ENCODE results near the gene FIBCD1. TPM values are rescaled to one million over a fixed set of nuclear protein-coding genes. Genes with fewer than 3 reads are reported as not detected.

FIBCD1 gene
- total RNA-seq, 1 donor from 2014 or later = 0.53 TPM

DNA sequence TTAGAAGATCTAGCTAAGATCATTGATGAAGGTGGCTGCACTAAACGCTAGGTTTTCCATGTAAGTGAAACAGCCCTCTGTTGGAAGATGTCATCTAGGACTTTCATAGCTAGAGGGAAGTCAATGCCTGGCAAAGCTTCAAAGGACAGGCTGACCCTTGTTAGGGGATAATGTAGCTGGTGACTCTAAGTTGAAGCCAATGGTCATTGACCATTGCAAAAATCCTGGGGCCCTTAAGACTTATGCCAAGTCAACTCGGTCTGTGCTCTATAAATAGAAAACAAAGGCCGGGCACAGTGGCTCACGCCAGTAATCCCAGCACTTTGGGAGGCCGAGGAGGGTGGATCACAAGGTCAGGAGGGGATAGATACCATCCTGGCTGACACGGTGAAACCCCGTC is 26.6 kb upstream of the FIBCD1 start:
- no peaks in the 10 kb centered on the region for H3K9me3 Mint-ChIP-seq

DNA sequence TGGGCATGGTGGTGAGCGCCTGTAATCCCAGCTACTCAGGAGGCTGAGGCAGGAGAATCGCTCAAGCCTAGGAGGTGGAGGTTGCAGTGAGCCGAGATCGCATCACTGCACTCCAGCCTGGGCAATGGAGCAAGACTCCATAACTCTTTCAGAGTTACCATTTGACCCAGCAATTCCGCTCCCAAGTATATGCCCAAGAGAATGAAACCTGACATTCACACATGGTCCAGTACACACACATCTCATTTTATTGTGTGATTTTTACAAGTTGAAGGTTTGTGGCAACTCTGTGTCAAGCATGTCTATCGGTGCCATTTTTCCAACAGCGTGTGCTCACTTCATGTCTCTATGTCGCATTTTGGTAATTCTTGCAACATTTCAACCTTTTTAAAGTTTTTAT is 24.9 kb upstream of the FIBCD1 start:
- Mint-ChIP-seq H3K9me3 (no peaks in the 10 kb centered on the region), H3K27ac (no peak overlapping the region), H3K27me3 (no peaks in the 10 kb centered on the region), H3K4me1 (ENCODE audit: unreplicated experiment) (no peaks in the 10 kb centered on the region), H3K4me3 (no peak overlapping the region), H3K36me3 (no peaks in the 10 kb centered on the region)
- DNase-seq (ENCODE audit: extremely low spot score, unreplicated experiment) = no peak
- TF ChIP-seq, protein P1, sequence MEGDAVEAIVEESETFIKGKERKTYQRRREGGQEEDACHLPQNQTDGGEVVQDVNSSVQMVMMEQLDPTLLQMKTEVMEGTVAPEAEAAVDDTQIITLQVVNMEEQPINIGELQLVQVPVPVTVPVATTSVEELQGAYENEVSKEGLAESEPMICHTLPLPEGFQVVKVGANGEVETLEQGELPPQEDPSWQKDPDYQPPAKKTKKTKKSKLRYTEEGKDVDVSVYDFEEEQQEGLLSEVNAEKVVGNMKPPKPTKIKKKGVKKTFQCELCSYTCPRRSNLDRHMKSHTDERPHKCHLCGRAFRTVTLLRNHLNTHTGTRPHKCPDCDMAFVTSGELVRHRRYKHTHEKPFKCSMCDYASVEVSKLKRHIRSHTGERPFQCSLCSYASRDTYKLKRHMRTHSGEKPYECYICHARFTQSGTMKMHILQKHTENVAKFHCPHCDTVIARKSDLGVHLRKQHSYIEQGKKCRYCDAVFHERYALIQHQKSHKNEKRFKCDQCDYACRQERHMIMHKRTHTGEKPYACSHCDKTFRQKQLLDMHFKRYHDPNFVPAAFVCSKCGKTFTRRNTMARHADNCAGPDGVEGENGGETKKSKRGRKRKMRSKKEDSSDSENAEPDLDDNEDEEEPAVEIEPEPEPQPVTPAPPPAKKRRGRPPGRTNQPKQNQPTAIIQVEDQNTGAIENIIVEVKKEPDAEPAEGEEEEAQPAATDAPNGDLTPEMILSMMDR (conservative IDR thresholded peaks at IDR 0.05) = no peak

More for the DNA sequence above, 26.6 kb upstream of the FIBCD1 start:
- no peaks in the 10 kb centered on the region for H3K4me1 Mint-ChIP-seq (ENCODE audit: unreplicated experiment)
- no peaks in the 10 kb centered on the region for H3K27me3 Mint-ChIP-seq
- DNase-seq (ENCODE audit: extremely low spot score, unreplicated experiment) = no peak
- TF ChIP-seq, protein P1 (conservative IDR thresholded peaks at IDR 0.05) = no peak
- H3K27ac Mint-ChIP-seq = no peak overlapping the region
- no peak overlapping the region for H3K4me3 Mint-ChIP-seq
- H3K36me3 Mint-ChIP-seq = no peaks in the 10 kb centered on the region

DNA sequence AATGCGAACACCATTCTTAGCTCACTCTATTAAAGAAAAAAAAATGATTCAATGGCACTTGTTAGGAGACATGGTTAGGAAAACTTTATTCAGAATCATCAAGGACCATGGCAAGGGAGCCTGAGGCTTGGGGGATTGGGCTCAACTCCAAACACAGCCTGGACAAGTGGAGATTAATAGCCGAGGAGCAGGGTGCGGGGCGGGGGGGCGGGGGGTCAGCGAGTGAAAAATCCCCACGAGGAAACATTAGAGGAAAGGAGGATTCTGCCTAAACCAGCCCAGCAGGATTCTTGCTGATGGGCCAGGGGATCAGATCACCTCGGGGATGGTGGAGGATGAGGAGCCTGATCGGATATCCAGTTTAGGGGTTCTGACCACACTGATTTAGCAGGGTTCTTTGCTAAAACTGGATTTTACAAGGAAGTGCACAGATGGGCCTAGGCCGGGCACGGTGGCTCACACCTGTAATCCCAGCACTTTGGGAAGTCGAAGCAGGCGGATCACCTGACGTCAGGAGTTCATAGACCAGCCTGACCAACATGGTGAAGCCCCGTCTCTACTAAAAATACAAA is 24.4 kb upstream of the FIBCD1 start:
- Mint-ChIP-seq H3K4me1 (ENCODE audit: unreplicated experiment) (no peaks in the 10 kb centered on the region), H3K9me3 (no peaks in the 10 kb centered on the region), H3K27ac (no peak overlapping the region), H3K27me3 (no peaks in the 10 kb centered on the region), H3K36me3 (no peaks in the 10 kb centered on the region), H3K4me3 (no peak overlapping the region)
- TF ChIP-seq, protein P1 (conservative IDR thresholded peaks at IDR 0.05) = no peak
- no peak for DNase-seq (ENCODE audit: extremely low spot score, unreplicated experiment)

DNA sequence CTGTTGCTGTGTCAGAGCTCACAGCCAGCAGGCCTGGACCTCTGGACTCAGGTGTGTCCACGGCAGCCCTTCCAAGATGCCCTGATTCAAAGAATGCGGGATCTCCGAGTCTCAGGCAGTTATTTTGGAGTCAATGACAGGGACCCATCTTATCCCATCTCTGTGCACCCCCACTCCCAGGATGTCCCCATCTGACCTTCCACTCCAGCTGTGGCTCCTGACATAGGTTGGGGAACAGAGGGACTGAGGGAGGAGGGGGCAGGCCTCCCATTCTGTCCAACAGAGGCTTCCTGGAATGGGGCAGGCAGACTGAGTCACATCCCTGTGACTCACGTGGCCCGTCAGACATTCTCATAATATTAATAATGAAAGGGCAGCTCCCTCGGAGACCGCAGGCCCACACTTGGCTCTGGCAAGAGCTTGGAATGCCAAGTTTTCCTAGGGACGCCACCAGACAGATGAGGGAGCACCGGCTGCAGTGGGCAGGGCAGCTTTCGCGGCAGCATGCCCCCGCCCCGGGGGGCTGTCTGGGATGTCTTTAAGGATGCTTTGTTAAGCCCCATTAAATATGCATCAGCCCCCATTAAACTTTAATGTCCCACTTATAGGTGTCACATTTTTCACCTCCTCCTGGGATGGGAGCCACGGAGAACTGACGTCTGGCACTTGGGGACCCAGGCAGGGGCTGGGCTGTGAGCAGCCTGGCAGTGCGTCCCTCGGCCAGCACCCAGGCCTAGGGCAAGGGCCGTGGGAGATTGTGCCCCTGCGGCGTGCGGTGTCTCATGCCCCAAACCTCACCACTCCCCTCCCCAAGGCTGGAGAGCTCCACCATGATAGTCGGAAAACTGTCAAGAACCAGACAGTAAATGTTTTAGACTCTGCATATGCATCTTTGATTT is 23.6 kb upstream of the FIBCD1 start:
- Mint-ChIP-seq H3K4me3 (no peak overlapping the region), H3K36me3 (no peaks in the 10 kb centered on the region)

DNA sequence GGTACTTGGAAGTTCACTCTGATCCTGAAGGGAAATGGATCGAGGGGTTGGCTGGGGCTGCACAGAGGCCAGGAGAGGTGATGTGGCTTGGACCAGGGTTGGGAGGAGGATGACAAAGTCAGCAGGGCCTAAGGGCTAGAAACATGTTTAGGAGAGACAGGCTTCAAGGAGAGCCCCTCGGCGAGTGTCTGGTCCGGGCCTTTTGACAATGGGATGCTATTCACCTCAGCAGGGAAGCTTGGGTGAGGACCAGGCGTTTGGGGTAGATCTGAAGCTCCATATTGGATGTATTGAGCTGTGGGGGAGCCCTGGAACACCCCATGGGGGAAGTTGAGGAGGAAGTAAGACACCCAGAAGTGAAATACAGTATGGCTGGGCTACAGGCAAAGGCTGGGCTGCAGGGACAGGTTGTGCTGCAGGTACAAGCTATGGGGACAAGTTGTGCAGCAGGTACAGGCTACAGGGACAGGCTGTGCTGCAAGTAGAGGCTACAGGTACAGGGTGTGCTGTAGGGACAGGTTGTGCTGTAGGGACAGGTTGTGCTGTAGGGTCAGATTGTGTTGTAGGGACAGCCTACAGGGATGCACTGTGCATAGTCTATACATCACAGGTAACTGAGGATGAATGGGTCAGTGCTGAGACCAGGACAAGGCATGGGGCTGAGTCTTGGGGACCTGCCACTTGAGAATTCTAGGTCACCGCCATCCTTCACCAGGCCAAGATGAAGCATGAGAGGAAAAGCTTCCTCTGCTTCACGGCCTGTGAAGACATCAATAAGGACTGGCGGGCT is 22.7 kb upstream of the FIBCD1 start:
- Mint-ChIP-seq H3K27me3 (no peaks in the 10 kb centered on the region), H3K9me3 (no peaks in the 10 kb centered on the region), H3K4me3 (no peak overlapping the region), H3K4me1 (ENCODE audit: unreplicated experiment) (no peaks in the 10 kb centered on the region), H3K36me3 (no peaks in the 10 kb centered on the region), H3K27ac (no peak overlapping the region)
- DNase-seq (ENCODE audit: extremely low spot score, unreplicated experiment) = no peak
- TF ChIP-seq, protein P1 (conservative IDR thresholded peaks at IDR 0.05) = no peak

More for the DNA sequence above, 23.6 kb upstream of the FIBCD1 start:
- no peaks in the 10 kb centered on the region for H3K9me3 Mint-ChIP-seq
- TF ChIP-seq, protein P1 (conservative IDR thresholded peaks at IDR 0.05) = no peak
- H3K27me3 Mint-ChIP-seq = no peaks in the 10 kb centered on the region
- H3K4me1 Mint-ChIP-seq (ENCODE audit: unreplicated experiment) = no peaks in the 10 kb centered on the region
- no peak overlapping the region for H3K27ac Mint-ChIP-seq
- no peak for DNase-seq (ENCODE audit: extremely low spot score, unreplicated experiment)
